H1 (cell line): Measurements from ENCODE around the gene DIS3. TPM values are rescaled to one million over a fixed set of nuclear protein-coding genes. Genes with fewer than 3 reads are reported as not detected.

Experiments
- CTCF ChIA-PET: fragments of 300-600 bp; sonication (Branson Sonifier 250); formaldehyde crosslinking; loops from one replicate; lab custom pipeline; 2021; ENCODE audit not compliant: partially characterized antibody; lab: Charles Lee
- POLR2A ChIA-PET: fragments of 300-600 bp; sonication (Branson Sonifier 250); formaldehyde crosslinking; loops from one replicate; lab custom pipeline; 2021; ENCODE audit warnings: inconsistent platforms; ENCODE audit not compliant: partially characterized antibody; lab: Charles Lee
- DNase-seq, 2 experiments: peaks; one replicate each; pipeline versions ENCODE4 v3.0.0 to v3.0.0-alpha.2; 2010 to 2022; ENCODE audit warnings: low spot score in 2 of 2, low read depth in 1 of 2, mixed read lengths in 1 of 2
- FAIRE-seq: peaks from 2 replicates; lab custom pipeline; 2011; peaks lifted over from hg19 to GRCh38; lab: Jason Lieb, UNC
- H2AFZ ChIP-seq: 2 replicates; pipeline ENCODE4 v1.8.1; 2012; ENCODE audit warnings: low read length, inconsistent platforms
- H2AK5ac ChIP-seq: 2 replicates; pipeline ENCODE4 v1.6.1; 2013; ENCODE audit warnings: low read depth, low read length
- H2BK120ac ChIP-seq: replicated peaks from 2 replicates; pipeline ENCODE3; 2013; ENCODE audit warnings: low read depth, low read length, inconsistent platforms
- H2BK12ac ChIP-seq: 2 replicates; pipeline ENCODE4 v1.6.1; 2013; ENCODE audit warnings: low read depth, low read length
- H2BK15ac ChIP-seq: 2 replicates; pipeline ENCODE4 v1.6.1; 2013; ENCODE audit warnings: low read length
- H2BK20ac ChIP-seq: 2 replicates; pipeline ENCODE4 v1.6.1; 2013; ENCODE audit warnings: low read length
- H2BK5ac ChIP-seq: 2 replicates; pipeline ENCODE4 v1.6.1; 2013; ENCODE audit warnings: low read depth, low read length
- H3K14ac ChIP-seq: 2 replicates; pipeline ENCODE4 v1.6.1; 2013; ENCODE audit warnings: inconsistent platforms; ENCODE audit not compliant: insufficient read length
- H3K18ac ChIP-seq: 2 replicates; pipeline ENCODE4 v1.6.1; 2013; ENCODE audit warnings: low read length; ENCODE audit errors: extremely low read depth
- H3K23ac ChIP-seq: 2 replicates; pipeline ENCODE4 v1.6.1; 2013; ENCODE audit warnings: inconsistent platforms; ENCODE audit not compliant: insufficient read length
- H3K23me2 ChIP-seq: 2 replicates; pipeline ENCODE4 v1.6.1; 2013; ENCODE audit warnings: low read depth, low read length
- H3K27ac ChIP-seq: 2 replicates; pipeline ENCODE4 v1.6.1; 2011; ENCODE audit warnings: low read depth, low read length, inconsistent platforms
- H3K27me3 ChIP-seq, 4 experiments: replicated peaks in 1 of 4; 1 replicate in 1 of 4; 2 replicates in 3 of 4; pipeline versions ENCODE4 v1.6.1 to v1.8.1; 2011 to 2013; ENCODE audit warnings: low read length in 3 of 4, mild to moderate bottlenecking in 3 of 4, inconsistent platforms in 2 of 4, mixed read lengths in 2 of 4, moderate library complexity in 1 of 4; ENCODE audit not compliant: control insufficient read depth in 3 of 4, insufficient read depth in 3 of 4; ENCODE audit errors: extremely low read depth in 1 of 4
- H3K36me3 ChIP-seq, 4 experiments: 2 replicates each; pipeline versions ENCODE4 v1.6.1 to v1.8.1; 2011 to 2013; ENCODE audit warnings: mild to moderate bottlenecking in 4 of 4, low read length in 3 of 4, moderate library complexity in 2 of 4, control low read depth in 1 of 4, inconsistent platforms in 1 of 4; ENCODE audit not compliant: insufficient read depth in 4 of 4, control insufficient read depth in 2 of 4
- H3K4ac ChIP-seq: replicated peaks from 2 replicates; pipeline ENCODE3; 2013; ENCODE audit warnings: low read length, low read depth, mixed read lengths, inconsistent platforms; ENCODE audit not compliant: insufficient read length
- H3K4me1 ChIP-seq, 4 experiments: replicated peaks in 1 of 4; 1 replicate in 1 of 4; 2 replicates in 3 of 4; pipeline versions ENCODE4 v1.6.1 to v1.8.1; 2011 to 2013; ENCODE audit warnings: low read length in 3 of 4, inconsistent platforms in 2 of 4, mixed read lengths in 1 of 4; ENCODE audit not compliant: insufficient read depth in 4 of 4, control insufficient read depth in 3 of 4
- H3K4me2 ChIP-seq, 2 experiments: 2 replicates each; pipeline versions ENCODE4 v1.6.1 to v1.8.1; 2011 to 2013; ENCODE audit warnings: low read depth in 2 of 2, low read length in 2 of 2, control low read depth in 1 of 2, inconsistent platforms in 1 of 2, mild to moderate bottlenecking in 1 of 2; ENCODE audit not compliant: insufficient read depth in 1 of 2
- H3K4me3 ChIP-seq, 4 experiments: fragments of 200-600, 300-600 bp in 1 of 4; sonication (generic), shearing (Covaris generic), sonication (Bioruptor Twin) in 1 of 4; 2 replicates each; pipeline versions ENCODE4 v1.5.1 to v1.8.1; 2011 to 2016; ENCODE audit warnings: low read length in 4 of 4, low read depth in 3 of 4, control low read depth in 2 of 4, inconsistent platforms in 2 of 4, mild to moderate bottlenecking in 2 of 4, mixed read lengths in 1 of 4, moderate library complexity in 1 of 4; ENCODE audit not compliant: insufficient read depth in 2 of 4; ENCODE audit errors: extremely low read depth in 1 of 4
- H3K56ac ChIP-seq: replicated peaks from 2 replicates; pipeline ENCODE3; 2013; ENCODE audit warnings: low read depth, mild to moderate bottlenecking, mixed read lengths, low read length, inconsistent platforms; ENCODE audit not compliant: insufficient read length
- H3K79me1 ChIP-seq: 2 replicates; pipeline ENCODE4 v1.6.1; 2013; ENCODE audit warnings: low read depth, low read length, control low read depth
- H3K79me2 ChIP-seq, 2 experiments: 2 replicates each; pipeline versions ENCODE4 v1.6.1 to v1.8.1; 2012 to 2013; ENCODE audit warnings: low read length in 2 of 2, mild to moderate bottlenecking in 2 of 2, inconsistent platforms in 1 of 2; ENCODE audit not compliant: insufficient read depth in 2 of 2, control insufficient read depth in 1 of 2
- H3K9ac ChIP-seq, 4 experiments: replicated peaks in 1 of 4; 1 replicate in 1 of 4; 2 replicates in 3 of 4; pipeline versions ENCODE4 v1.6.1 to v1.8.1; 2011 to 2013; ENCODE audit warnings: low read depth in 3 of 4, low read length in 3 of 4, control low read depth in 2 of 4, mild to moderate bottlenecking in 2 of 4, moderate library complexity in 2 of 4, inconsistent platforms in 1 of 4; ENCODE audit errors: extremely low read depth in 1 of 4
- H3K9me3 ChIP-seq, 2 experiments: 2 replicates each; pipeline versions ENCODE4 v1.6.1 to v1.8.1; 2012 to 2013; ENCODE audit warnings: mild to moderate bottlenecking in 2 of 2, moderate library complexity in 2 of 2, control low read depth in 1 of 2, inconsistent platforms in 1 of 2, low read depth in 1 of 2, low read length in 1 of 2, mixed read lengths in 1 of 2; ENCODE audit not compliant: insufficient read depth in 2 of 2
- H4K20me1 ChIP-seq, 2 experiments: replicated peaks in 1 of 2; 2 replicates each; pipeline versions ENCODE3 to v1.8.1; 2011 to 2013; ENCODE audit warnings: inconsistent platforms in 2 of 2, low read length in 2 of 2, mild to moderate bottlenecking in 1 of 2; ENCODE audit not compliant: insufficient read depth in 2 of 2, control insufficient read depth in 1 of 2
- H4K5ac ChIP-seq: 2 replicates; pipeline ENCODE4 v1.6.1; 2013; ENCODE audit warnings: low read length, low read depth, mixed read lengths, inconsistent platforms; ENCODE audit not compliant: insufficient read length
- H4K8ac ChIP-seq: 2 replicates; pipeline ENCODE4 v1.8.0; 2013; ENCODE audit warnings: mild to moderate bottlenecking, moderate library complexity, low read length, inconsistent platforms; ENCODE audit not compliant: insufficient read depth; ENCODE audit errors: extremely low read depth
- H4K91ac ChIP-seq: replicated peaks from 2 replicates; pipeline ENCODE3; 2013; ENCODE audit warnings: low read length, mixed read lengths, inconsistent platforms; ENCODE audit not compliant: insufficient read length
- BRCA1 ChIP-seq: IDR thresholded peaks from 2 replicates; pipeline ENCODE4 v1.6.1; 2012; ENCODE audit warnings: low read depth, low read length, improper control_type of control experiment
- EP300 ChIP-seq, 2 experiments: IDR thresholded peaks; 1 replicate in 1 of 2; 2 replicates in 1 of 2; pipeline ENCODE4 v1.6.1; 2011 to 2012; ENCODE audit warnings: low read depth in 2 of 2, low read length in 2 of 2, mild to moderate bottlenecking in 2 of 2, borderline replicate concordance in 1 of 2, inconsistent platforms in 1 of 2, moderate library complexity in 1 of 2
- FOSL1 ChIP-seq: IDR thresholded peaks from 2 replicates; pipeline ENCODE4 v1.6.1; 2011; ENCODE audit warnings: mild to moderate bottlenecking, low read depth, low read length, moderate library complexity; ENCODE audit not compliant: insufficient read depth
- JUND ChIP-seq: IDR thresholded peaks from 2 replicates; pipeline ENCODE4 v1.6.1; 2011; ENCODE audit warnings: mild to moderate bottlenecking, improper control_type of control experiment, low read length
- KDM4A ChIP-seq: IDR thresholded peaks from one replicate; pipeline ENCODE4 v1.7.1; 2012; ENCODE audit warnings: low read depth, mild to moderate bottlenecking, moderate library complexity, low read length, inconsistent platforms; ENCODE audit not compliant: severe bottlenecking
- POU5F1 ChIP-seq: IDR thresholded peaks from 2 replicates; pipeline ENCODE4 v1.6.1; 2011; ENCODE audit warnings: low read depth, mild to moderate bottlenecking, low read length, moderate library complexity
- RBBP5 ChIP-seq: IDR thresholded peaks from 2 replicates; pipeline ENCODE4 v1.7.1; 2012; ENCODE audit warnings: low read depth, mild to moderate bottlenecking, inconsistent platforms, low read length, moderate library complexity, borderline replicate concordance
- RNF2 ChIP-seq: fragments of 200-900, 300-1000 bp; sonication (generic); IDR thresholded peaks from 2 replicates; pipeline ENCODE4 v1.7.1; 2016; ENCODE audit warnings: borderline replicate concordance, low read depth, mild to moderate bottlenecking, antibody characterized with exemption, low read length; ENCODE audit not compliant: poor library complexity, severe bottlenecking; ENCODE audit errors: missing control alignments
- SP1 ChIP-seq: IDR thresholded peaks from 2 replicates; pipeline ENCODE4 v1.6.1; 2011; ENCODE audit warnings: low read depth, low read length
- TAF1 ChIP-seq: IDR thresholded peaks from 2 replicates; pipeline ENCODE4 v1.6.1; 2011; ENCODE audit warnings: mild to moderate bottlenecking, low read depth, low read length
- TCF12 ChIP-seq: IDR thresholded peaks from 2 replicates; pipeline ENCODE4 v1.6.1; 2011; ENCODE audit warnings: low read depth, mild to moderate bottlenecking, low read length
- ZNF274 ChIP-seq: IDR thresholded peaks from 2 replicates; pipeline ENCODE4 v1.7.0; 2012; ENCODE audit warnings: low read length, borderline replicate concordance; ENCODE audit errors: extremely low read depth
- WGBS, 2 experiments: shearing (Covaris generic) in 1 of 2; methylation state at CpG; one replicate each; pipeline versions ENCODE4 v1.1.6 to v1.1.7; 2013 to 2015; ENCODE audit warnings: low lambda C conversion rate in 2 of 2, mixed read lengths in 2 of 2, inconsistent platforms in 1 of 2, low coverage in 1 of 2, missing lambda C conversion rate in 1 of 2; ENCODE audit not compliant: insufficient replicate concordance in 2 of 2, insufficient coverage in 1 of 2, insufficient read length in 1 of 2; ENCODE audit errors: extremely low coverage in 1 of 2, missing lambda C conversion rate in 1 of 2; 5-methylcytosine and 5-hydroxymethylcytosine counted together
- polyA plus RNA-seq, 7 experiments: library from polyadenylated mRNA; depleted of rRNA in 3 of 7; stranded (reverse) in 5 of 7; unstranded in 2 of 7; fragments of >200 nt in 5 of 7; fragments of 200-250 nt in 2 of 7; gene quantifications; 1 replicate in 5 of 7; 2 replicates in 1 of 7; 4 replicates in 1 of 7; pipeline versions ENCODE4 v1.2.1 to v1.2.3, GENCODE V29; 2011 to 2013; ENCODE audit warnings: missing spikeins in 2 of 7, mixed read lengths in 2 of 7
- total RNA-seq: library from RNA; stranded (reverse); fragmentation: NEBNext Ultra II Directional; extraction: Animal tissue kit (Norgen Biotek cat#: 25700); gene quantifications from 2 replicates; pipeline ENCODE4 v1.2.1, GENCODE V29; 2021
- TF ChIP-seq, protein P1 (sequence below): IDR thresholded peaks from 2 replicates; pipeline ENCODE4 v1.6.1; 2012; ENCODE audit warnings: low read length, inconsistent platforms

DIS3 gene
- total and polyA plus RNA-seq, 2 of the 8 experiments (the other 6 are each of a cell fraction or from before 2014, with no cell fraction given), result 10.8 to 39.9 TPM

DNA sequence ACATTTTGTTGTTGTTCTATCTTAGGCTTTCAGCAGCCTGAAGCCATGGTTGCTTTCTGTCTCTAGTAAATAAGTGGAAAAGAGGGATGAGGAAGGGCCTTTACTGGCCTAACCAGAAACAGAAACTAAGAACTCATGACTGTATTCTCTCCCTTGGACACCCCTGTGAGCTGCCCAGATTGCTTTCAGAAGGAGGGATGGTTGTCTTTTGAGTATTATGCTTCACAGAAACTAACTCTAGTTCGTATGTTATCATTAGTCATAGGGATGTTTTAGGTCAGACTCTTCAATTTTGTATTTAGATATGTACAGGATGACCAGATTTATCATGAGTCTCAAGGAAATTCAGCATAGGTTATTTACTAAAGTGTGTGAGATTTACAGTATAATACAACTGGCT is 36.4 kb downstream of the DIS3 start:
- no peak for DNase-seq
- no peak overlapping the region for H3K4me2 ChIP-seq
- H3K4ac ChIP-seq, result no peak overlapping the region
- no peak overlapping the region for H2AFZ ChIP-seq
- H3K27me3 ChIP-seq, result no peaks in the 10 kb centered on the region
- no peaks in the 10 kb centered on the region for H3K79me2 ChIP-seq
- CTCF ChIA-PET, result no interaction called here
- H3K4me3 ChIP-seq, result no peak overlapping the region
- H4K20me1 ChIP-seq, result peaks cover 0 to 1% of the 10 kb centered on the region in 2 experiments
- FAIRE-seq, result no peak
- WGBS, 2 experiments, result 84% methylated on average over 1 of the region's 1 CpG; no CpG with 5 or more reads in 1 of the 2 experiments
- H3K79me1 ChIP-seq, result no peaks in the 10 kb centered on the region
- POLR2A ChIA-PET, result no interaction called here
- H3K23me2 ChIP-seq, result no peaks in the 10 kb centered on the region
- no peak overlapping the region for H2BK120ac ChIP-seq
- no peak overlapping the region for H3K27ac ChIP-seq
- no peak overlapping the region for H4K91ac ChIP-seq
- peaks cover 6 to 62% (median 18%) of the 10 kb centered on the region in 4 experiments for H3K36me3 ChIP-seq
- no peak overlapping the region for H3K56ac ChIP-seq
- no peak overlapping the region for H3K9ac ChIP-seq
- H3K9me3 ChIP-seq, result no peaks in the 10 kb centered on the region
- H4K5ac ChIP-seq, result no peak overlapping the region
- H3K18ac ChIP-seq, result no peak overlapping the region
- no peak overlapping the region for H3K23ac ChIP-seq
- no peak overlapping the region for H2BK20ac ChIP-seq
- no peak overlapping the region for H2BK12ac ChIP-seq
- no peak overlapping the region for H2BK5ac ChIP-seq
- H2BK15ac ChIP-seq, result no peak overlapping the region
- no peak overlapping the region for H4K8ac ChIP-seq
- H2AK5ac ChIP-seq, result no peak overlapping the region
- H3K4me1 ChIP-seq, result no peaks in the 10 kb centered on the region
- no peak overlapping the region for H3K14ac ChIP-seq
- no peak for TF ChIP-seq TCF12
- no peak for TF ChIP-seq ZNF274
- TF ChIP-seq RBBP5, result no peak
- no peak for TF ChIP-seq BRCA1
- TF ChIP-seq KDM4A, result no peak
- TF ChIP-seq, protein P1, sequence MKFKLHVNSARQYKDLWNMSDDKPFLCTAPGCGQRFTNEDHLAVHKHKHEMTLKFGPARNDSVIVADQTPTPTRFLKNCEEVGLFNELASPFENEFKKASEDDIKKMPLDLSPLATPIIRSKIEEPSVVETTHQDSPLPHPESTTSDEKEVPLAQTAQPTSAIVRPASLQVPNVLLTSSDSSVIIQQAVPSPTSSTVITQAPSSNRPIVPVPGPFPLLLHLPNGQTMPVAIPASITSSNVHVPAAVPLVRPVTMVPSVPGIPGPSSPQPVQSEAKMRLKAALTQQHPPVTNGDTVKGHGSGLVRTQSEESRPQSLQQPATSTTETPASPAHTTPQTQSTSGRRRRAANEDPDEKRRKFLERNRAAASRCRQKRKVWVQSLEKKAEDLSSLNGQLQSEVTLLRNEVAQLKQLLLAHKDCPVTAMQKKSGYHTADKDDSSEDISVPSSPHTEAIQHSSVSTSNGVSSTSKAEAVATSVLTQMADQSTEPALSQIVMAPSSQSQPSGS, result no peak
- TF ChIP-seq TAF1, result no peak
- TF ChIP-seq SP1, result no peak
- no peak for TF ChIP-seq EP300 (IDR thresholded peaks at IDR 0.05; ENCODE audit: borderline replicate concordance in 1 of 2, low read depth in 2 of 2, low read length in 2 of 2)
- no peak for TF ChIP-seq RNF2
- TF ChIP-seq FOSL1, result no peak
- no peak for TF ChIP-seq JUND
- no peak for TF ChIP-seq POU5F1
